Suppressor macrophage treated with lipopolysaccharide for 4 hours (primary cell): ENCODE data around the gene GGTLC2.
"Not testable (repeated sequence)": the region's sequence is repeated elsewhere in the genome, so short reads cannot be mapped to it uniquely, and the experiment has no call there.

Source experiments
- DNase-seq: peaks from one replicate; pipeline ENCODE4 v3.0.0-alpha.2; 2020

Gene GGTLC2

GRCh38 chr22:22638313-22638712, 6.1 kb upstream of the GGTLC2 start:
- not testable (repeated sequence) for DNase-seq

- DNase-seq, result not testable (repeated sequence)
Observed at GRCh38 chr22:22642255-22642654, 2.2 kb upstream of the GGTLC2 start.

- DNase-seq, result not testable (repeated sequence)
Observed at GRCh38 chr22:22645969-22646368, 1.6 kb downstream of the GGTLC2 start.

GRCh38 chr22:22647952-22648351, 3.5 kb downstream of the GGTLC2 start:
- DNase-seq, result not testable (repeated sequence)

- not testable (repeated sequence) for DNase-seq
Observed at GRCh38 chr22:22648863-22649536, 4.6 kb downstream of the GGTLC2 start.

- DNase-seq, result not testable (repeated sequence)
Observed at GRCh38 chr22:22649761-22650160, 5.3 kb downstream of the GGTLC2 start.

GRCh38 chr22:22650398-22650797, 6.0 kb downstream of the GGTLC2 start:
- not testable (repeated sequence) for DNase-seq

GRCh38 chr22:22650803-22651515, 6.5 kb downstream of the GGTLC2 start:
- not testable (repeated sequence) for DNase-seq

- not testable (repeated sequence) for DNase-seq
Observed at GRCh38 chr22:22651593-22651992, 7.2 kb downstream of the GGTLC2 start.

- not testable (repeated sequence) for DNase-seq
Observed at GRCh38 chr22:22652102-22652501, 7.7 kb downstream of the GGTLC2 start.

GRCh38 chr22:22652573-22652972, 8.2 kb downstream of the GGTLC2 start:
- not testable (repeated sequence) for DNase-seq

- not testable (repeated sequence) for DNase-seq
Observed at GRCh38 chr22:22653677-22654381, 9.4 kb downstream of the GGTLC2 start.

GRCh38 chr22:22655452-22656290, 11.3 kb downstream of the GGTLC2 start:
- DNase-seq, result no peak

- DNase-seq, result no peak
Observed at GRCh38 chr22:22657712-22658111, 13.3 kb downstream of the GGTLC2 start.

- no peak for DNase-seq
Observed at GRCh38 chr22:22661275-22661674, 16.9 kb downstream of the GGTLC2 start.

- no peak for DNase-seq
Observed at GRCh38 chr22:22662095-22662494, 17.7 kb downstream of the GGTLC2 start.

GRCh38 chr22:22663861-22664800, 19.7 kb downstream of the GGTLC2 start:
- DNase-seq, result no peak

GRCh38 chr22:22666307-22667091, 22.1 kb downstream of the GGTLC2 start:
- peak; percentile 45 for DNase-seq

GRCh38 chr22:22667966-22668880, 23.8 kb downstream of the GGTLC2 start:
- no peak for DNase-seq

GRCh38 chr22:22669093-22669492, 24.7 kb downstream of the GGTLC2 start:
- no peak for DNase-seq
